HG03571 (cell line): ENCODE results near the gene RIC8A.
"Not testable (repeated sequence)": the region's sequence is repeated elsewhere in the genome, so short reads cannot be mapped to it uniquely, and the experiment has no call there.

Source experiments
- ATAC-seq: cut with Tn5 transposase; IDR thresholded peaks from one replicate; pipeline ENCODE4 v1.9.1; 2021; ENCODE audit not compliant: unreplicated experiment

RIC8A gene

GRCh38 chr11:217704-218103 is 10.2 kb downstream of the RIC8A start:
- ATAC-seq: no peak

DNA sequence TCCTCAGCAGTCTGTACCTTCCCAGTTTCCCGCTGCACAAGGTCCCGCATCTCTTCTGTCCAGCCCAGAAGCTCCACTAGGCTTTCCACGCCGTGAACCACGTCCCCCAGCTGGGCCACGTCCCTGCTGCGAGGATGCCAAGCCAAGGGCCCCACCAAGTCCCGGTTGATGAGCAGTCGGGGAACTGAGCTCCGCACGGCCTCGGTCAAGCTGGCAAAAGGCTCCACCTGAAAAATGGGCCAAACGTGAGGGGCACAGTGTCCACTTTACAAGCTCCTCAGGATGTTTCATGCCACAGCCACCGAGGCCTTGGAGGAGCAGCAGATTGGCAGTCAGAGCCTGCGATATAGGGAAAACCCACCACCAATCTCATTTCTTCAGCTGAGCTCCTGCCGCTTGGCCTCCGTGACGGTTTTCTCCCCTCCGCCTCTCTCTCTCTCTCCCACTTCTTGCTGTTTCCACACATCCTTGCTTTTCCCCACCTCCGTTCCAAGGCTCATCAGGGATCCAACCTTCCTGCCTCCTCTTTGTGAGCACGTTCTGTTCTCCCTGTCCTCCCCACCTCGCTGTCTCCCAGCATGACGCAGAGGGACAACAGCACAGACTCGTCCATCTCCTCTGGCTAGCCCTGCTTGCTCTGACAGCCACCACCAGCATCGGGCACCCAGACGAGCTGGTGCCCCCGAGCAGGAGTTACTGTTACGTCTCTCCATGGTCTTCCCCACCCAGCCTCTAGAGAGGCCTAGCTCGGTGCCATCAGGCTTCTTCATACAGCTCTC is 11.5 kb downstream of the RIC8A start:
- no peak for ATAC-seq

DNA sequence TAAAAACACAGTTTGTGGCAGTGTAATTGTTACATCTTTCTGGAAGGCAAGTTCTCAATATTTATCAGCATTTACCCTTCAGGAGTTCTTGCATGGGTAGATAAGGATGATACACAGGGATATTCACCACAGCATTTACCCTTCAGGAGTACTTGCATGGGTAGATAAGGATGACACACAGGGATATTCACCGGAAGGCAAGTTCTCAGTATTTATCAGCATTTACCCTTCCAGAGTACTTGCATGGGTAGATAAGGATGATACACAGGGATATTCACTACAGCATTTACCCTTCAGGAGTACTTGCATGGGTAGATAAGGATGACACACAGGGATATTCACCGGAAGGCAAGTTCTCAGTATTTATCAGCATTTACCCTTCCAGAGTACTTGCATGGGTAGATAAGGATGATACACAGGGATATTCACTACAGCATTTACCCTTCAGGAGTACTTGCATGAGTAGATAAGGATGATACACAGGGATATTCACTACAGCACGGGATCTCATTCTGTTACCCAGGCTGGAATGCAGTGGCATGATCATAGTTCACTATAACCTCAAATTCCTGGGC is 13.2 kb downstream of the RIC8A start:
- not testable (repeated sequence) for ATAC-seq

GRCh38 chr11:221539-221938 is 14.0 kb downstream of the RIC8A start:
- ATAC-seq: no peak

DNA sequence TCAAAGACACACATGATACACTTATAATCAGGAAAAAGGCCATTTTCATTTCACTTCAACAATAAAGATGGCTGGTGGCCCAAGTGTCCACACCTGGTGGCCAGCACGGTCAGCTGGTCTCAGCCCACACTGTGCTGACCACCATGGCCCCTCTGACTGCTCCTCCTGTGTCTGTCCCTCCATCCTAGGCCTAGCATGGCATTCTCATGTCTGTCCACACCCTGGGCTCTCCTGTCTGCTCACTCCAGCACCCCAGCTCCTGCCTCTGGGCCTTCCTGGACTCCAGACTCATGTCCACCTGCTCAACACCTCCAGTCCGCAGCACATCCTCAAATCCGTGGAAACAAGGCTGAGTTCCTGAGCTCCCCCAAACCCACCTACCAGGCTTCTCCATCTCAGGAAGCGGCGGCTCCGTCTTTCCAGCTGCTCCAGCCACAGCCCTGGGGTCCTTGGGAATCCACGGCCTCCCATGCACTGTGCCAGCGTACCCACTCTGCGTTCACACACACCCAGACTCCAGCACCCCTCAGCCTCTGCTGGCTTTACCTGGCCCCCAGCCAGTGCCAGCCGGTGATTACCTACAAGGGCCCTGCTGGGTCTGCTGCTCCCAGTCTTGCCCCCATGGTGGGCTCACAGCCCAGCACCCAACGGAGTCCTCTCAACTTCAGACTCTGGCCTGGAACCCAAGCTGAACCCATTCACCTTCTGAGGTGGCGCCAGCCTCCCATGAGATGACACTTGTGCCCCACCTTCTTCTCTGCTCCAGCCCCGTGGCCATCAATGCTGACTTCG is 14.7 kb downstream of the RIC8A start:
- no peak for ATAC-seq

DNA sequence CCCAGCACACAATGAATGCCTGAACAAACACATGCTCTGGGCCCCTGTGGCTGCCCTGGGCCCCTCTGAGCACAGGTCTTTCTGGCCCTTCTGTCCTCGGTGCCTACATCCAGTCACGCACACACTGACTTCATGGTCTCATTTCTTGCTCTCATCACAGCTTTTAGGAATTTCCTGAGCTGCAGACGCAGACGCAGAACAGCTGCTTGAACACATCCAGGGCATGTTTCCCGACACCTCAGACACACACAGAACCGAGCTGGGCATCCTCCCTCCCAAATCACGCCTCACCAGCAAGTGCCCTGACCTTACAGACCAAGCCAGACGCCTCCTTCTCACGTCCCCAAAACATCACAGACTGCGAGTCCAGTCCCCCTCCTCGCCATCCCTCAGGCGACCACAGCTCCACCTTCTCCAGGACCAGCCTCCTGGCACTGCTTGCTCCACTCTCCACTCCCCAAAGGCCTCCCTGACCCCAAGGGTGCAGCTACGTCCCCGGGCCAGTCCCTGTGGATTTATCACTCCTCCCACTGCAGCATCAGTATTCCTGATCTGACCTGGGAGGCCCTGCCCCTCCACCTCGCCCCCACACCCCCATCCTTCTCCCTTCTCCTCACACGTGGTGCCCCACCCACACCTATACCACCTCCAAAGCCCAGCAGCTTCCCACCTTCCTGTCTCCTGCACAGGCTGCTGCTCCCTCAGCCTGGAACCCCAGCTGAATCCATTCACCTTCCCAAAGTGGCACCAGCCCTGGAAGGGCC is 15.7 kb downstream of the RIC8A start:
- no peak for ATAC-seq

- ATAC-seq: no peak
Observed at GRCh38 chr11:223884-224283, 16.4 kb downstream of the RIC8A start.

- ATAC-seq: no peak
Observed at GRCh38 chr11:224424-224823, 16.9 kb downstream of the RIC8A start.

DNA sequence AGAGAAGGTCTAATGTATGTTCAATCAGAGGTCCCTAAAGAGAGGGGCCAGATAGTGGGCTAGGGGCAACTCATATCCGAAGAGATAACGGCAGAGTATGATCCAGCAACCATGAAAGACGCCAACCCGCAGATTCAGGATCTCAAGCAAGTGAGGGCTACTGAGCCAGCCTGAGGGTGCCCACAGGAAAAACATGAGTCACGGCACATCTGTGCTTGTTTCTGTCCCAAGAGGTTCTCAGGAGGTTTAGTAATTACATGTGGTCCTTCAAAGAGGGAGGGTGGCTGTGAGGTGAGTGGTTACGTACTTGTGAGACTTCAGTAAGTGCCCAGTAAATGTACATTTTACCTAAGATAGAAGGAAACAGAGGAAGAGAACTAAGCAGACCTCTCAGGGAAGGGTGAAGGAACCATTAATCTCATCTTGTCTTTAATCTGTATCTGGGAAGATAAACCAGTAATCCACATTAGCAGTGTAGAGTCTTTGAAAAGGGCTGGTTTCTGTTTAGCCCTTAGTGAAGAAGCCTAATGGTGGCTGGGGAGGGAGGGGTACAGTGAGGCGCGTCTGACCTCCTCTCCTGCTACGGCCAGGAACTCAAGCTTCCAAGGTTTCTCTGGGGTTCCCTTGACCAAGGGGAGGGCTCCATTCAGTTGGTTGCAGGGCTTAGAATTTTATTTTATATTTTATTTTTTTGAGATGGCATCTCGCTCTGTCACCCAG is 18.4 kb downstream of the RIC8A start:
- ATAC-seq: no peak

DNA sequence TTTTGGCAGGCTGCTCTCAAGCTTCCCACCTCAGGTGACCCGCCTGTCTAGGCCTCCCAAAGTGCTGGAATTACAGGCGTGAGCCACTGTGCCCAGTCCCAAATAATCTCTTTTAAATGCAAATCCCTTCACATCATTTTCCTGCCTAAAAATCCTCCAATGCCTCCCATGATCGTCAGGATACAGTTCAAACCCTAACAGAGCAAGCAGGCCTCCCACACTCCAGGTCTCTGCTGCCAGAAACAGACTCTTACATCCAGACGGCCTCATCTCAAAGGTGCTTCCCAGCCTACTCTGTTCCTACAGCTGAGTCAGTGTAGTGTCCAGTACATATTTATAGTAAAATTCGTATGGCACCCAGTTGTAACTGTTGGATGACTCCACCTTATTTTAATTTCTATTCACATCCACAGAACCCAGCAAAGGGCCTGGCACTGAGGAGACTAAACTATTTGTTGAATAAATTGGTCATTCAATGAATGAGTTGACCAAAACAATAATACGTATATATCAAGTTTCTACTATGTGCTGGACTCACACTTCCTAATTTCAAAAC is 20.4 kb downstream of the RIC8A start:
- ATAC-seq: no peak

DNA sequence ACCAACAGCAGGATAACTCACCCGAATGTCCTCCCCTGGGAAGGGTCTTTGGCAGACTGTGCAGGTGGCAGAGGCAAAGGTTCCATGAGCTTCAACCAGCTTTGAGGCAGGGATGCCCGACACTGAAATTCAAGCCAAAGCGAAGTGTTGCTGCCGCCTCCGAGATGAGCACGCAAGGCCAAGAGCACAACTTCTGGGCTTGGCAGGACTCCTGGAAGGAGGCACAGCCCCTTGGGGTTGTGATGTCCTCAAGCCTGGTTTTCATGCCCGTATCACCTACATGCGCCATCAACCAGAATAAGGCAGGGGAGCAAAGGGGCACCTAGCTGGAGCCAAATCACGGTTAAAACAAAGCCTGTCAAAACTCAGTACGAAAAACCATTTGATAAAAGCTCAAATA is 22.9 kb downstream of the RIC8A start:
- ATAC-seq: no peak

- no peak for ATAC-seq
Observed at GRCh38 chr11:232783-233565, 25.5 kb downstream of the RIC8A start.

DNA sequence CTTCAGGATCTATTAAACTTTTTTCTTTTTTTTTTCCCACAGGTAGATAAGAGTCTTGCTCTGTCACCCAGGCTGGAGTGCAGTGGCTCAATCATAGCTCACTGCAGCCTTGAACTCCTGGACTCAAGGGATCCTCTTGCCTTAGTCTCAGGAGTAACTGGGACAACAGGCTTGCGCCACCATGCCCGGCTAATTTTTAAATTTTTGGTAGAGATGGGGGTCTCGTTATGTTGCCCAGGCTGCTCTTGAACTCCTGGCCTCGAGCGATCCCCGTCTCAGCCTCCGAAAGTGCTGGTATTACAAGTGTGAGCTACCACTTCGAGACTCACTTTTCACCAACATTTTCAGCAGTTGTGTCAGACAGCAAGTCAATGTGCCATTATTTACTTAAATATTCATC is 27.7 kb downstream of the RIC8A start:
- ATAC-seq: no peak

- no peak for ATAC-seq
Observed at GRCh38 chr11:235609-235996, 28.1 kb downstream of the RIC8A start.

GRCh38 chr11:235997-236773 is 28.7 kb downstream of the RIC8A start, which contains the start of gene SIRT3:
Gene SIRT3, minus strand, starts transcription at chr11:236342. Its CDS starts 14 bp downstream, at chr11:236328.
- peak; percentile 65 for ATAC-seq

- ATAC-seq: peak; percentile 73
Observed at GRCh38 chr11:236774-237767, 29.6 kb downstream of the RIC8A start, which contains the start of gene PSMD13. Gene PSMD13, plus strand, starts transcription at chr11:236976. Its CDS starts 74 bp downstream, at chr11:237050.

- ATAC-seq: not testable (repeated sequence)
Observed at GRCh38 chr11:238346-238745, 30.8 kb downstream of the RIC8A start.
